HL-60/S4 treated with phorbol 12-myristate 13-acetate at 8.2 ng/mL for 4 days and 3 days (cell line): ENCODE measurements around the gene CDH11.

ENCODE experiments used
- in situ Hi-C: fragments of 300-500 bp; cut with MboI; formaldehyde crosslinking; loops from 2 replicates; pipeline ENCODE4 v1.15.0; 2022; ENCODE audit warnings: low sequenced_read_pairs

CDH11 gene

DNA sequence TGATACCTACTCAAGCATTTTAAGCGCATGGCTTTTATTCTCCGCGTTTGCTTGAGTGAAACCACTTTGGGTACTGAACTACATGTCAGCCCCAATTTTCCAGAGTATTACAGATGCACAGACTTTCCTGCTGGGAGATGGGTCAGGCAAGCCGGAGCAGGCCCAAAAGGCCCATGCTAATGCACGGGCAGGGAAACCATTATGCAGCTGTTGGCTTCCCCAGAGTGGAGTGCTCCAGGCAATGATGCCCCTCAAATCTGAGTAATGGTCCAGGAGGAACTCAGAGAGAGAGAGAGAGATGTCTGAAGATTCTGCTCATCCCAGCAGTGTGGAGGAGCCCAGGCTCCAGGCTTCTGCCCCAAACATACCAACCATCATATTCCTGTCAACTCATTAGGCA, 80.2 kb downstream of the CDH11 start:
- in situ Hi-C loops: no loop called here

DNA sequence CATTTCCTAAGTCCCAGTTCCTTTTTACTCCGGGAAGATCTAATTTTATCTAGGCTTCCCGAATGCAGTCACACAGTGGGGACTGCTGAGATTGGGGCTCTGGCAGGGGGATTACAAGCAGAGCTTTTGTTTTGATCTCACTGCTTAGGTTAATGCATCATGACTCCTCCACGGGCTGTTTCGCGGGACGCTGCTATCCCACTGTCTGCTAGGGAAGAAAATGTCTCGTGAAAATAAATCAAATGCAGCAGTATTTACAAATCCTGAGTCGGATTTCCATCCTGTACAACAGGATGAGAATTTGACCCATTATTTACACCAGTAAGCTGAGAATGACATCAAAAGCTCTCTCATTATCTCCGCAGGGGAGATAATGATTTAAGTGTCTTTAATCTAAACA, 83.8 kb downstream of the CDH11 start:
- in situ Hi-C loops: no loop called here

DNA sequence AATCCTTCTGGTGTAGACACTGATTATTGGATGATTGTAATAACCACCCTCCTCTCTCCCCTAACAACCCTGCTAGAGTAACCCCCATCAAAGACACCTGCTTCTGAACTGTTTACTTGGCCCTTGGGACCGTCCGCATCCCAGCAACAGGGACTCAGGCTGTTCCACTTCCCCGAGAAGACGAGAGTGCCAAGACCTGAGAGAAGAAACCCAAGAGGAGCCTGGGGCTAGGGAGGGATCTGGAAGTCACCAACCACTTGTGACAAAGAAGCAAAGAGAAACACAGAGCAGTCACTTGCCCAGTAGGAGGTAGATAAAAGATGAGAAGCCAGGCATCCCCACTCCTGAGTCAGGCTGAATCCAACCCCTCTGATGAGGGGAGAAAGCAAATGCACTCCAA, 84.3 kb downstream of the CDH11 start:
- in situ Hi-C loops: no loop called here

DNA sequence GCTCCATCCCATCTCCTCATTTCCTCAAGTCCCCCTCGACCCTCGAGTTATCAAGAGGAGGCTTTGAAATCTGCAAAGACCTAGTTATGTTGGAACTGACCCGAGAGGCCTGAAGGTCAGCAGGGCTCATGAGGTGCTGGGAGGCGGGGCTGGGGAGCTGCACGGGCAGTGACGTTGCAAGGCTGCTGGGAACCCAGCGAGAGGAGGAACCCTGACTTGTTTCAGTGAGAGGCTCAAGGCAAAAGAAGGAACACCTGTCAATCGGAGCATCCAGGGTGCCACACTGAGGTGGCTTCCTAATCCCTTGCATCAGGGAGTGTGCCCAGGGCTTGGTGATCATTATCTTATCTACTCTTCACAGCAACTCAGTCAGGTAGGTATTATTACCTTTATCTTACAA, 86.9 kb downstream of the CDH11 start:
- in situ Hi-C loops: no loop called here

DNA sequence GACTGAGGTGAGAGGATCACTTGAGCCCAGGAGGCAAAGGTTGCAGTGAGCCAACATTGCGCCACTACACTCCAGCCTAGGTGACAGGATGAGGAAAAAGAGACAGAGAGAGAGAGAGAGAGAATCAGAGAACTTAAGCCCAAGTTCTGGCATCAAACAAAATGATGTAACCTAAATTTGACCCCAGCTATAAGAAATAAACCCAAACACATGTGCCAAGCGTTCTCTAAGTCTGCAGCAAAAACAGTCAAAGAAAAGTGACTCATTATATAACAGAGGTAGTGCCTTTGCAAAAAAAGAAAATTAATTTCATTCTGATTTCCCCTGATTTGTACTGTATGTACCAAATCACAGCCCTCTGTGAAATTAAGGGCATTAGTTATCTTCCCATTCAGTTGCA, 89.5 kb downstream of the CDH11 start:
- in situ Hi-C loops: no loop called here

DNA sequence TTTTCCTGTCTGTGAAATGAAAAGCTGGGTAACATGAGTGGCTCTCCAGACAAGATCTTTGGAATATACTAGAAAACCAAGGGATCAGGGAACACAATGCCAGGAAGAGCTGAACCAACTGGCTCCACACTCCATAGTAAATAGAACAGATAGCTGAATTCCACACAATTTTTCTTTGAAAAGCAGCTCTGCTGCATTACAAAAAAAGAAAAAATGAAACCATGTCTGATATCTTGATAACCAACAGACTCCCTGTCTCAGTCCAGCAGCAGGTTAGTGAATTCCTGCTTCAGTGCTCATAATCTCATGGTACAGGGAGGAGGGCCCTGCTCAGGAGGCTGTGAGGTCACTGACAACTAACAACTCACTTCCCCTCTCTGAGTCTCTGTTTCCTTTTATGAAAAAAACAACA, 97.1 kb downstream of the CDH11 start:
- in situ Hi-C loops: no loop called here

DNA sequence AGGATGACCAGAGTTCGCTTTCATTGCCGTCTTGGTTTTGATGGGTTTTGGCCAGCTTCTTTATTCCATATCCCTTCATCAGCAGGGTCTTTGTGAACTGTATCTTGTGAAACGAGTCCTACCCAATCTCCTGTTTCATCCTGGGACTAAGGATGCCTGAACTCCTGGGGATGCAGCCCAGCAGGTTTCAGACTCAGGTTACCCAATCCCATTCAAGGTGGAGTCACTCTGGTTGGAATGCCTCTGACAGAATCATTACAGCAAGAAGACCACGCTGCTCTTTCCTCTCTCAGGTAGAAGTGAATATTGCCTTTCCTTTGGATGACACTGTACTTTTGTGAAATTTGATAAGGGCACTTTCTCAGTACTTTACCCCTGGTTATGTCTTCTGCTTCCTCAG, 98.1 kb downstream of the CDH11 start:
- in situ Hi-C loops: no loop called here

DNA sequence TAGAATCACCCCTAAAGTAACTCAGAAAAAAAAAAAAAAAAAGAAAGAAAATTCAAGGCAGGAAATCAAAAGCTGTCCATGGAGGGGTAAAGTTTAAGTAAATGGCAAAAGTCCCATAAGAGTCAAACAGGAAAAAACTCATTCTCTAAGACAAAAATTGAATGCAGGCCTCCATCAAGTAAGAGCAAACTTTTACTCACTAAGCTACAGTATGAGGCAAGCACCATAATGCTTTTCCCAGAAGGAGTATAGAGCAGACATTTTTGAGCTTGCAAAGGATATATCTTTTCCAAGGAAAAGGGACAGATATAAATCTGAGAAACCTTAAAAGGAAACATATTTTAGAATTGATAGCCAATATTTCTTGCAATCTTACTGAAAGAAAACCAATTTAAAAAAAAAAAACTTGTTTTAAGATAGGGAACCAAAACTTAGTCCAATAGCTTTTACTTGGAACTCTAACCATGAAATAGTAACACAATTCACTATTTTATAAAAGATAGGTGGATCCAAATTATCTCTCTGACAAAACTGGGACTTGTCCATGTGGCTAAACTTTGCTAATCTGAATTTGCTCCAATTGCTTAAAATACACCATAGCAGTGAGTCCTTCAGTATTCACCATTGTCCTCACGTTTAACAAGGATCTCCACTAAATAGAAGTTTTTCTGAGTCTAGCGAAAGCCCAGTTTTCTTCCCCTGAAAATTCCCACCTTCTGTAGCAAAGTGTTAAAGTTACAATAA, 99.8 kb downstream of the CDH11 start:
- in situ Hi-C loops: no loop called here

DNA sequence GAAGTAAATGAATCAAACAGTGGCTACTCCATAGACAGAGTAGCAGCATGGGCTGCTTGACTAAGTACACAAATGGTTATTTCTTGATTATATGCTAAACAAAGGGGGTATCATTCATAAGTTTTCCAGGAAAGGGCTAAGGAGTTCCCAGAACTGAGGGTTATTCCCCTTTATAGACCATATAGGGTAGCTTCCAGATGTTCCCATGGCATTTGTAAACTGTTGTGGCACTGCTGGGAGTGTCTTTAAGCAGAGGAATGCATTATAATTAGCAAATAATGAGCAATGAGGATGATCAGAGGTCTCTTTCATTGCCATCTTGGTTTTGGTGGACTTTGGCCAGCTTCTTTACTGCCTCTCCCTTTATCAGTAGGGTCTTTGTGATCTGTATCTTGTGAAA, 105.1 kb downstream of the CDH11 start:
- in situ Hi-C loops: no loop called here

DNA sequence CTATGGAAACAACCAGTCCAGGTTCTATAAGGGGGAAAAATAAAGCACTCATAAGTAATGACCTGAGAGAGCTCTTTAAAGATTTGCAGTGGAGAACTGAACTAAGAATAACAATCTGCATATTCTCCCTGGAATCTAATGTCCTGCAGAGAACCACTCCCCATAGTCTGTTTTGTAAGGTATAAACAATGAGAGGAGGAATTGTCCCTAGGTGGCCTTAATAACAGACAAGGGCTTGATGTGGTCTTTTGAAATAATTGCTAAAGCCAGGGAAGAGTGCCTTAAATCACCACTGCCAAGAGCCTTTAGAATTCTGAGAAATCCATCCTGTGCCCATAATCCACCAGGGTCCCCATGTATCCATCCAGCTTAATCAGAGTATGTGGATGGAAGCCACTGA, 106.3 kb downstream of the CDH11 start:
- in situ Hi-C loops: no loop called here

DNA sequence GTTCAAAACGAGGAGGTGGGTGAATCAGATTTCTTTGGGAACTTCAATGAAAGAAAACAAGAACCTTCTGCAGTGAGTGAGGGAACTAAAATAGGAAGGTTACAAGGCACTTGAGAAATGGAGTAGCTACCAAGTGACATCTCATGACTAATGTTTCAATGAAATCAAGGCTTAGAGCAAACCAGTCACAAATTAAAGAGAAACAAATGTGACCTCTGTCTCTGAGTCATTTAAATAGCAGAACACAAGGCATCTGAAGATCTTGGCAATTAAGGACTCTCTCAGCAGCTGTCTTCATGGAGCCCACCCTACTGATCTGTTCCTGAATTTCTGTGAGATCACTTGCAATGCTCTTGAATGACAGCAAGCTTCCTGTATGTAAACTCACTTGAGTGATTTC, 109.5 kb downstream of the CDH11 start:
- in situ Hi-C loops: no loop called here

DNA sequence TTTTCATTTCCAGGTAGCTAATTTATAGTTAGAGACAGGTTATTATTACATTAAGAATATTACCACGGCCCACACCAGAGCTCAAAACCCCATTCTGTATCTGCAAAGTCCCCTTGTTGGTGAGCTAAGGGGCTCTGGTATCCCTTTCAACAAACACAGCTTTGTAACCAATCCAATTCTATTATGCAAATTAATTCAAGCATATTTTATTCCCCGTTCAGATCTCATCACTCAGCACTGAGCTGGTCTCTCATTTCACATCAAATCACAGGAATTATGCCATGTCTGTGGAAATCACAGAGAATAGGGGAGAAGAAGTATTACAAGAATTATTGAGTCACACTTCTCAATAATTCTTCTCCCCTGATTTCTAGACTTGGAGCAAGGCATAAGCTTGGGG, 111.7 kb downstream of the CDH11 start:
- in situ Hi-C loops: no loop called here

DNA sequence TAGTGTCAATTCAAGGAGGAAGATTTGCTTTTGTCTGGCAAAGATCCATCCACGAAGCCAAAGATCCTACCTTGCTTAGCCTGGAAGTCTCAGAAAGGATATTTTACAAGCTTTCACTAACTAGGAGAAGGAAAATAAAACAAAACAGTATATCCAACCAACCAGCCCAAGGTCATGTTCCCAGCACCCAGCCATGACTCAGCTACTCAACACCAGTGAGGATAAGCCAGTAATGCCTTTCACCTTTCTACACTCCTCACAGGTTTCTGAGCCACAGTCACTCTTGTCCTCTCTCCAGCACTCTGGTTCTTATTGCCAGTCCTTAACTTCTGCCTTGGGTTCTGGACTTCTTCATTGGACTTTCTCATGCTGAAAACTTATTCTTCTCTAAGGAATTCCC, 116.2 kb downstream of the CDH11 start:
- in situ Hi-C loops: no loop called here

DNA sequence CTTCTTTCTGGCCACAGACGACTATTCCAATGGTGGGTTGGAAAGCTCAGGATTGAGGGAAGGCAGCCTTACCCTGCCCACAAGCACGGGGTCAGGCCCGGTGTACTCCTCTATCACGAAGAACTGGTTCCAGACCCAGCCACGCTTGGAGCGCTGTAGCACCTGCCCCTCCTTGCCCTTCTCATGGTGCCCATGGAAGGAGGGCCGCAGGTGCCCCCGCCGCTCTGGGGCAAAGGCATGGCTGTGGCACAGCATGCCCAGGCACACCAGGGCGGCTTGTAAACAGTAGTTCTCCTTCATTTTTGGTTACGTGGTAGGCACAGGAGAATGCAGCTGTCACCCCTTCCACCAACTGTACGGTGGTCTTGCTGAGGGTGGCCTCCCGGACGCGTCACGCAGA, 117.3 kb downstream of the CDH11 start:
- in situ Hi-C loops: no loop called here

DNA sequence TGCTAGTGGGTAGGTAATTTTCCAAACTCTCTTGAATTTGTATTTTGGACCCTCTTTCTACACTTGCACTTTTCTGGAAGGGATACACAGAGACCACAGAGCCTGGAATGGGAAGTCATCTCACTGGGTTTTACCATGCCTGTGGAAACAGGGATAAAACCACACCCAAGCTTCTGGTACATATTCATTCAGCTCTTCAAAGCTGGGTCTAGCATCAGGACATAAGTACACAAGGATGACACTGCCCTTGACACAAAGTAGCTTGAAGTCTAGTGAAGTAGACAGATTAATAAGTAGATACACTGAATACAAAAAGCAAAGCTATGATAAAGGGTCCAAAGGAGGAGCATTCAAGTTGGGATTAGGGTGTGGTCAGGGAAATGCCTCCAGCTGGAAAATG, 118.2 kb downstream of the CDH11 start:
- in situ Hi-C loops: no loop called here

DNA sequence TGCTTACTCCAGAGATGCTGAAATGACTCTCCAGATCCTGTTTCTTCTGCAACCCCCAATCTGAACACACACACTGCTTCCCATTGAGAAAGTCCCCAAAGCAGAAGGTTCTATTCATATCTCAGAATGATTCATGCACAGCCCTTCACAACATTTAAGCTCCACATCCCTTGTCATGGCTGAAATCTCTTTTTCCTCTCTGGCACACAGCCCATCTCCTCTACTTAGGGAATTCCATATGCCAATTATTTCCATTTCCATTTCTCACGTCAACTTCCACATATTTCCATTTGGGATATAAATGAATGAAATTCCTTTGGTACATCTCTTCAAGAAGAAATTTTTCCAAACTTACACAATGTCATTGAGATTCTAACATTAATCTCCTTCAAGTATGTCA, 119.6 kb downstream of the CDH11 start:
- in situ Hi-C loops: no loop called here

DNA sequence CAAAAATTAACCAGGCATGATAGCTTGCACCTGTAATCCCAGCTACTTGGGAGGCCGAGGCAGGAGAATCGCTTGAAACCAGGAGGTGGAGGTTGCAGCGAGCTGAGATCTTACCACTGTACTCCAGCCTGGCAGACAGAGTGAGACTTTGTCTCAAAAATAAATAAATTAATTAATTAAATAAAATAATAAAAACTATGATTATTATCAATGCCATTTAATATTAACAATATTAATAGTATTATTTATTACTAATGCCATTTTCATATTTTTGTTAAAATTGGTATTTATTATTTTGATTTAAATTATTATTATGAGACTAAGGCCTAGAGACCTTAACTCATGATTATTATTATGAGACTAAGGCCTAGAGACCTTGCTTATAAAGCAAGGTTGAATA, 121.2 kb downstream of the CDH11 start:
- in situ Hi-C loops: no loop called here

DNA sequence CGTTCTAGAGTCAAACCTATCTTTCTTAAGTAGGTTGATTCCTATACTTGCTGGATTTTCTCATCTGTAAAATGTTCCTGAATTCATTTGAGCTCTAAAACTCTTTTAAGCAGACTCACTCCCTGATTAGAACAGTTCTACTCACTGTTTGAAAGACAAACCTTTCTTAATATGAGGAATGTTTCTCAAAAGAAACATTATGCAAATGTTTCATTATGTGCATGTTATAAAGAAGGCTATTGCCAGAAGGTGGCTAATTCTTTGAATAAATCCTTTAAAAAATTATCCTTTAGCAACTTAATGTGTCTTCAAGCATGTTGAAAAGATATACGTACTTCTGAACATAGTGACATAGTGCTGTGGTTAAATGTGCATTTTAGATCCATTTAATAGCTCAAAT, 124.1 kb downstream of the CDH11 start:
- in situ Hi-C loops: no loop called here

DNA sequence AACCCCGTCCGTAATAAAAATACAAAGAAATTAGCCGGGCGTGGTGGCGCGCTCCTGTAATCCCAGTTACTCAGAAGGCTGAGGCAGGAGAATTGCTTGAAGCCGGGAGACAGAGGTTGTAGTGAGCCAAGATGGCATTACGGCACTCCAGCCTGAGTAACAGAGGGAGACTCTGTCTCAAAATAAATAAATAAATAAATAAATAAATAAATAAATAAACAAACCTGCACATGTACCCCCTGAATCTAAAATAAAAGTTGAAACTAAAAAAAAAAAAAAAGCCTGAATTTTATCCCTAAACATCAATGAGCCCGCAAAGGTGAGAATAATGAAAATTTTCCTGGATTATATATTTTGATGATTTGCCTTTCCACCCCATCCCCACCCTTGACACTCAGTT, 124.7 kb downstream of the CDH11 start:
- in situ Hi-C loops: no loop called here

DNA sequence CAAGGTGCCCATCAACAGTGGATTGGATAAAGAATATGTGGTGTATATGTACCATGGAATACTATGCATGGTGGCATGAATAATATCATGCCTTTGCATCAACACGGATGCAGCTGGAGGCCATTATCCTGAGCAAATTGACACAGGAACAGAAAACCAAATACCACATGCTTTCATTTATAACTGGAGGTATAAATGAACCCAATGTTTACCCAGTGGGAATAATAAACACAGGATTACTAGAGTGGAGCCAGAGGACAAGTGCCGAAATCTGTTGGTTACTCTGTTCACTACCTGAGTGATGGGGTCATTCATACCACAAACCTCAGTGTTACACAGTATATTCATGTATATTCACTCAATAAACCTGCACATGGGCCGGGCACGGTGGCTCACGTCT, 125.2 kb downstream of the CDH11 start:
- in situ Hi-C loops: no loop called here

DNA sequence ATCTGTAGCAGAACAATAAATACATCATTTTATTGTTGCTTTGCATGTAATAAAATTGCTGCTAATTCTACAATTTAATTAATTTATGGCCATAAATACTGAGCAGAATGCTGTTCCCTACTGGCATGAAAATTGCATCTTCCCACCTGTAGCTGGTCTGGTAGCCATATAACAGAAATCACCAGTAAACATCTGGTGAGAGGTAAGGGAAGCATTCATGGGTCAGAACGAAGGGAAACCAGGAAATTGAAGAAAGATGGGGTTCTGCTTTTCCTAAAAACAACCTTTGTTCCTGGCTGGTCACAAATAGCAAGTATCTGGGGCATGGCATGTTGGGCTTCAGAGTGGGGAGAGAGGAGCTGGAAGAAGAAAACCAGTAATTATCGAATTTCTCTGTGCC, 128.4 kb downstream of the CDH11 start:
- in situ Hi-C loops: no loop called here

DNA sequence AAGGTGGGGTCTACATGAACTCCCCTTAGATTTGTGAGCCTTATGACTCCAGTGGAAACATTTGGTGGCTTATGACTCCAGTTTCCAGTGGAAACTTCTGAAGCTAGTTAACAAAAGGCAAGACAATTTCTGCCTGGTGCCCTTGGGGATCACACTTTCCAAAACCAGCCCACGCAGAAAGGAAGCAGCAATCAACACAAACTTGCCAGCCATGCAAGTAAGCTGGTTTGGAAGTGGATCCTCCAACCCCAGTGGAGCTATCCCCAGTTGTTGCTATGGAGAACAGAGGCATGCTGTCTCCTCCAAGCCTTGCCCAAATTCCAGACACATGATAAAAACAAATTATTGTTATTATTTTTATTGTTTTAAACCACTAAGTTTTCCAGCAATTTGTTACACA, 130.9 kb downstream of the CDH11 start:
- in situ Hi-C loops: no loop called here

DNA sequence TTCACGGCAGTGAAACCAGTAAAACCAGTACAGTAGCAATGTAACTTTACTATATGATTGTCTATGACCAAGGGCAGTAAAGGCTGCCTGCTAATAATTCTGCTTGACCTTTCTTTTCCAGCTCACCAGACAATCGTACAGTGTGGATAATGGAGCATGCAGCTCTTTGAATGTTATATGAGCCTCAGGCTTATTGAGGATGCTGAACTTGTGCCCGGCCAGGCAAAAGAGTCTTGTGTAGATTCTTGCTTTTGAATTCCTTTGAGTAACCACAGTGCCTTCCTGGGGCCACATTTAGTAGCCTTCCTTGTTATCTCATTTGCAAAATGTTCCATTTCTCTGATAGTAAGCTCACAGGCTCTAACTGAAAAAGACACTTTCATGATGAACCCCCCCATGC, 131.8 kb downstream of the CDH11 start:
- in situ Hi-C loops: no loop called here
